HG02642 (cell line): Measurements from ENCODE around the gene SPTBN5.
"Not testable (repeated sequence)": the region's sequence is repeated elsewhere in the genome, so short reads cannot be mapped to it uniquely, and the experiment has no call there.

ENCODE experiments used
- ATAC-seq: cut with Tn5 transposase; IDR thresholded peaks from one replicate; pipeline ENCODE4 v1.9.1; 2021; ENCODE audit warnings: mild to moderate bottlenecking; ENCODE audit not compliant: unreplicated experiment, poor library complexity

Gene SPTBN5

GRCh38 chr15:41851167-41851523 lies 42.7 kb downstream of the SPTBN5 start:
- no peak for ATAC-seq

- ATAC-seq, result no peak
These were observed 43.2 kb downstream of the SPTBN5 start for GRCh38 chr15:41850482-41851166.

GRCh38 chr15:41849861-41850260 lies 44.0 kb downstream of the SPTBN5 start:
- ATAC-seq, result no peak

- no peak for ATAC-seq
These were observed 44.6 kb downstream of the SPTBN5 start for GRCh38 chr15:41849204-41849603.

GRCh38 chr15:41848631-41849030 lies 45.2 kb downstream of the SPTBN5 start:
- ATAC-seq, result no peak

- ATAC-seq, result no peak
These were observed 45.9 kb downstream of the SPTBN5 start for GRCh38 chr15:41847981-41848380.

- no peak for ATAC-seq
These were observed 46.6 kb downstream of the SPTBN5 start for GRCh38 chr15:41847206-41847605.

- no peak for ATAC-seq
These were observed 49.0 kb downstream of the SPTBN5 start for GRCh38 chr15:41844814-41845213.

- ATAC-seq, result no peak
These were observed 50.3 kb downstream of the SPTBN5 start for GRCh38 chr15:41843571-41843970.

GRCh38 chr15:41842229-41842628 lies 51.6 kb downstream of the SPTBN5 start:
- no peak for ATAC-seq

- ATAC-seq, result no peak
These were observed 52.7 kb downstream of the SPTBN5 start for GRCh38 chr15:41841131-41841530.

- ATAC-seq, result no peak
These were observed 53.2 kb downstream of the SPTBN5 start for GRCh38 chr15:41840673-41841072.

GRCh38 chr15:41839781-41840491 lies 53.9 kb downstream of the SPTBN5 start:
- ATAC-seq, result no peak

GRCh38 chr15:41838400-41838897 lies 55.4 kb downstream of the SPTBN5 start, which contains the start of gene PLA2G4B:
PLA2G4B (plus strand) TSS chr15:41838847; CDS start chr15:41838914, 67 bp downstream.
- ATAC-seq, result no peak

- ATAC-seq, result no peak
These were observed 57.0 kb downstream of the SPTBN5 start for GRCh38 chr15:41836713-41837454.

- ATAC-seq, result no peak
These were observed 57.8 kb downstream of the SPTBN5 start for GRCh38 chr15:41836073-41836472.

- no peak for ATAC-seq
These were observed 59.8 kb downstream of the SPTBN5 start for GRCh38 chr15:41834096-41834495.

GRCh38 chr15:41832875-41833274 lies 61.0 kb downstream of the SPTBN5 start:
- no peak for ATAC-seq

- ATAC-seq, result no peak
These were observed 61.6 kb downstream of the SPTBN5 start for GRCh38 chr15:41832208-41832607.

GRCh38 chr15:41831291-41831690 lies 62.6 kb downstream of the SPTBN5 start:
- ATAC-seq, result not testable (repeated sequence)
